Amniotic epithelial cell (primary cell): ENCODE measurements around the gene FOXL2.

Experiments used
- DNase-seq: peaks from one replicate; pipeline ENCODE4 v3.0.0-alpha.2; 2010; ENCODE audit warnings: low read depth

The FOXL2 gene

GRCh38 chr3:138945709-138946662, 951 bp downstream of the FOXL2 start:
- no peak for DNase-seq

DNA sequence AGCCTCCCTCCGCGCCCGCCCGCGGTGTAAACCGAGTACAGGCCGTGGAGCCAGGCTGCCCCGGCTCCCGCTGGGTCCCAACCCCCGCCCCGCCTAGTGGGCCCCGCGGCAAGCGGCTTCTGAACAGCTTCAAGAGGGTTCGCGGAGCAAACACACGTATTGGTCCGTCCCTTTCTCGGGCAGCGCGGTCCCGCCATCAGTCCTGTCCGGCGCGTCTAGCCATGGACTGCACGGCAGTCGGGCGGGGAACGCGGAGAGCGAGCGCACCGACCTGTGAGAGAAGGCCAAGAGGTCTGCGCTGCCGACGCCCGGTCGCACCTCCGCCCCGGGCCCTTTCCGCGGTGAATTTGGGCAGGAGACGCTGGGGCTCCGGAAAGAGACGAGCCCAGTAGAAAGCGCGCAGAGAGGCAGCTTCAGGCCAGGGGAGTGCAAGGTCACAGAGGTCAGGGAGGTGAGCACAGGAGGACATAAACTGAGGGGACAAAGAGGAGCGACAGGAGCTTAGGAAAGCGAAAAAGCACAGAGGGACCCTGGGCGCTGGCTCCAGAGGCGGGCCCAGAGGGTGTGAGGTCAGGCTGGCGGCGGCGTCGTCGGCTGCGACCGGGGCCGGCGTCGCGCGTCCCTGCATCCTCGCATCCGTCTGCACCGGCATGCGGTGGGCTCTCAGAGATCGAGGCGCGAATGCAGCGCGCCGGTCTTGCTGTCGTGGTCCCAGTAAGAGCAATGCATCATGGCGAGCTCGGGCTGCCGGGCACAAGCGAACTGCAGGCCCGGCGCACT, 1.8 kb downstream of the FOXL2 start:
- DNase-seq, result no peak

DNA sequence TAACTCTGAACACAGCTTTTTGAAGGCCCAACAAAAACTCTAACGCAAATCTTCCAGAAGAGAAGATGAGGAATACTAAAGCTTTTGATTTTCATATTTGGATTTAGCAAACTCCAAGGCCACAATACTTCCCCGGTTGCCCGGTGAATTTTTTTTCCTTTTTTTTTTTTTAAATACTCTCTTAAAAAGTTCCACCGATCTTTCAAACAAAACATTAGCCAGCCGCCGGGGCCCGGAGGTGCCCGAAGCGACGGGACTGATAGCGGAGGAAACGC, 2.3 kb downstream of the FOXL2 start:
- DNase-seq, result no peak

GRCh38 chr3:138943724-138944653, 2.9 kb downstream of the FOXL2 start:
- DNase-seq, result peak; percentile 5

GRCh38 chr3:138942861-138943623, 3.9 kb downstream of the FOXL2 start:
- no peak for DNase-seq

GRCh38 chr3:138942271-138942670, 4.7 kb downstream of the FOXL2 start:
- DNase-seq, result no peak

- peak; percentile 46 for DNase-seq
Observed at GRCh38 chr3:138941259-138941885, 5.6 kb downstream of the FOXL2 start.

DNA sequence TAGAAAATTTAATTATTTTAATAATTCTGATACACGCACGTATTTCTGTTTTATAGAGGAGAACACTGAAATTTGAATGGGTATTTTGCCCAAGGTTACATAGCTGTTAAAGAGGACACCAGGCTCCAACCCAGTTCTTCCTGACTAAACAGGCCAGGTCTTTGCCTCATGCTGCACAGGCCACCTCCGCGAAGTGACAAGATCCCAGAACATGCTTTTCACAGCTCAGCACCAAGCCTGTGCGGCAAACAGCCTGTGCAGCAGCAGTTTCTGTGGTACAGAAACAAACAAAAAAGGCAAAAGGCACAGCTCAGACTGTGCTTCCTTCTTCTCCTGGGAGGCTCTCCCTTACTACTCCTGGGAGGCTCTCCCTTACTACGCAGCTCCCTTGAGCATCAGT, 6.5 kb downstream of the FOXL2 start:
- DNase-seq, result no peak

DNA sequence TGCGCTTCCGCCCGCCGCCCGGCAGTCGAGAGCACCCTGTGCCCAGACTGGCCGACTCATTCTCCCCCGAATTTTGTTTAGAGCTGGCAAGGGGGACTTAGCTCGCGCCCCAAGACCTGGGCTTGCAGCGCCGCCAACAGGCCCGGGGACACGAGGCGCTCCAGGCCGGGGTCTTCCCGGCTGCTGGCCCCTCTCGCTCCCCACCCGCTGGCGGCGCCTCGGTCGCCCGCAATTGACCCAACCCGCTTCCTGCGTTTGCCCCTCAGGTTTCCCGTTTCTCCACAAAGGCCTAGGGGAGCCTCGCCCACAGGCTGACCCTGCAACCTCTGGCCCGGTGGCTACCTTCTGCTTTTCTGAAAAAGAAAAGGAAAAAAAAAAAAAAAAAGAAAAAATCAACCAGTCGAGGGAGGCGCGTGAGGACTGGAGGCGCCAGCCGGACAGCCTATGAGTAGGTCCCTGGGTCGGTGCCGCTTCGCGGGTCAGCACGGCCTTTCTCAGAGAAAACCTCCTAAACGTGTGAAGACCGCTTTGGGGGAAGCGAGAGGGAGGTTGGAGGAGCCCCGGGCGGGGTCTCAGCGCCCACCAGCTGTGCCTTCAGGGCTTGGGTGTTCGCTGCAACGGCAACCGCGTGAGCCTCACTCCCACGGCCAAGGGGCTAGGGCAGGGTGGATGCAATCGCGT, 7.2 kb downstream of the FOXL2 start:
- DNase-seq, result no peak

DNA sequence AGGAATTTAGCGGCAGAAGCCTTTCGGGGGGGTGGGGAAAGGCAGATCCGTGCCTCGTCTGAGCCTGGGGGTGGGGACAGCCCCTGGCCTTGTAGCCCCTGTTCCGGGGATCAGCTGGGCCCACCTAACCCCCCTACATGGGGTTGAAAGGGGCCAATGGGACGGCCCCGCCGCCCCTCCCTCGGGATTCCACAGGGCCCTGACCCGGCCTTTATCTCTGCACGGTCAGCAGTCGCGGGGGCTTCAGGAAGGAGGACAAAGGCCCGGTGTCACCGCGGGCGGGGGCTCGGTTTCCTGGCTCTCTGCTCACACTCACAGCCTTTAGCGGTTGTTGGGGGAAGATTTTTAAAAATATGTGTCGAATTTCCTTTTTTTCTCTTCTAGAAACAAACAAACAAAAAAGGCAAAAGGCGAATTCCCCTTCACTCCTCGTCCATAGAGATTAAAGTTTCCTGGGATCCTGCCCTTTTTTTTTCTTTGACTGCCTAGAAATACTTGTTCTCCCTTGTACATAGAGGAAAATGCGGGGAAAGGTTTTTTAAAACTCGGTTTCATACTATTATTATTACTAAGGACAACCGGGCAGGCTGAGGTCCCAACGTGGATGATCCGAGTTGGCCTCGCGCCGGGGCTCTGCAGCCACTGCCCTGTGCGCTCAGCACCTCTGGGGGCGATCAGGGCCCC, 7.9 kb downstream of the FOXL2 start:
- no peak for DNase-seq

GRCh38 chr3:138938056-138938876, 8.7 kb downstream of the FOXL2 start:
- DNase-seq, result no peak

- no peak for DNase-seq
Observed at GRCh38 chr3:138937690-138938055, 9.3 kb downstream of the FOXL2 start.

- DNase-seq, result no peak
Observed at GRCh38 chr3:138936741-138937689, 9.9 kb downstream of the FOXL2 start.

GRCh38 chr3:138935863-138936740, 10.8 kb downstream of the FOXL2 start:
- peak; percentile 33 for DNase-seq

GRCh38 chr3:138935505-138935862, 11.5 kb downstream of the FOXL2 start:
- no peak for DNase-seq

DNA sequence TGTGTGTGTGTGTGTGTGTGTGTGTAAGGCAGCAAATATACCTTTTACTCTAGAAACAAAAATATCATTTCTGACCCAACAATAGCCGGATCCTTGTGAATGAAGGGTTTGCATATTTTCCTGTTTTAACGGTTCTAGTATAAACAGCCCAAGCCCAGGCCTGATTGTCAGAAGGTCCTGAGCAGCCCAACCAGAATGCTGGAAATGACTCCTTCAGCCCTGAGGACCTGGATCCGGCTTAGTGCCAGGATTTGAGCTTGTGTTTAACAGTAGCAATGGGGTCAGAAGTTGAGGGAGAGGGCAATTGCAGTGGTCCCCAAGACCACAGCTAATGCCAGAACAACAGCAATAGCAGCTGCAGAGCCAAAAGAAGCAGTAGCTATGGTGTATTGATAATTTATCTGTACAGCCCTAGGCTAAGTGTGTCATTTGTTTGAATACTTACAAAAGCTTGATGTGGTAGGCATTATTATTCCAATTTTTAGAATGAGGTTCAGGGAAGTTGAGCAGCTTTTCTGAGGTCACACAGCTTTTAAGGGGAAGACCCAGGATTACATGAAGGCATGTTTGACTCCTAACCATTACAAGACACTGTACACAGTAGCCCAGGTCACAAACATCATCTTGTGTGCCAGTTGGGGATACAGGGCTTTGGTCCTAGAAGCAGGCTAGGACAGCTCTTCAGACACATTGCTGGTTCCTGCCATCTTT, 12.8 kb downstream of the FOXL2 start:
- DNase-seq, result no peak
